HG03135 (cell line): Measurements from ENCODE around the gene RAB3B.

Source experiments
- ATAC-seq: cut with Tn5 transposase; IDR thresholded peaks from one replicate; pipeline ENCODE4 v1.9.1; 2021; ENCODE audit warnings: mild to moderate bottlenecking, moderate library complexity; ENCODE audit not compliant: unreplicated experiment

Gene RAB3B

DNA sequence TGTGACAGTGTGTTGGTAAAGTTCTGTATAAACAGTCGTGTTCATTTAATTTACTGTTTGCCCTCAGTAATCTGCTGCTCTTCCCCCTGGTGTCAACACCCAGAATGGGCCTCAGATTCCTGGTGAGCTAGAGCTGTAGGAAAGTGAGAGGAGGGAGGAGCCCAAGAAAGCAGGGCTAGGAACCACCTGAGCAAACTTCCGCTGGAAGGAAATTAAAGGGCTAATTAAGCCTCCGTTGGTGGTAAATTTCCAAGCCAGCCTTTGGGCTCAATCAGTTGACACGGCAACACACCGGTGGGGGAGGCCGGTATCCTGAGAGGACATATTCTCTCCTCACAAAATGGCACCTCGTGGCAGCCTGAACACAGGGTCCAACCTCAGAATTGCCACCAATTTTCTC, 32.9 kb downstream of the RAB3B start:
- ATAC-seq: no peak

DNA sequence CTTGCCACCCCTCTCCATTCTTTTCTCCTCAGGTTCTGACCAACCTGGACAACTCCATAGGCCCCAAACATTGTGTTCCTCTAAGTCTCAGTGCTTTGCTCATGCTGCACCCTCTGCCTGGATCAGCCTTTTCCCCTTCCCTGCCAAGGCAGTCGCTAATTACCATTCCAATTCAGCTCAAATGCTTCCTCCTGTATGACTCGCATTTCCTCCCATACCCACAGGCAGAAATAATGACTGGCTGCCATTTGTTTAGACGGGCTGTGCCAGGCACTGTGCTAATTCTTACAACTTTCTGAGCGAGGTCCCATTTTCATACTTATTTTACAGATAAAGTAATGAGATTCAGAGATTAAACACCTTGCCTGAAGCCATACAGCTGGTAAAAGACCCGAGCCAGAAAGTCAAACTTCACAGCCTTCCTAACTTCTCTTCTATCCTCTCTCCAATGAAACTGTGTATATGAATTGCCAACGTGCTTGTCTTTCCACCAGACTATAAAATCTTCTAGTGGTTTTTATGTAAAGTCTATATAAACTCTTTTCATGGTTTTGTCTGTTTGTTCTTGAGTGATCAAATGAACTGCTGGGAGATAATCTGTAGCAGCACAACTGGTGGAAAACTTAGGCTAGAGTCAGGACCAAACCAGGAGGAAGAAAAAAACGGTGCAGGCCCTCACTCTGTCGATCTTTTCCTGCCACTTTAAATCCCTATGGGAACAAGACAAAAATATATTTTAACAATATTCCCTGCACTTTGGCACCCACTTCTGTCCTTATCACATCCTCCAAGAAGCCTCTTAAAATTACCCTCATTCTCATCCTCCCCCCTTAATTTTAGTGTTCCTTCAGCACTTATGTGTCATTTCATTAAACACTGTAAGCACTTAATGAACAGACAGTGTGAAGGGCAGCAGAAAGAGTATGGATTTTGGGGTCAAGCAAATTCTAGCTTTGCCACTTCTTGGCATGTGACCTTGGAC, 33.7 kb downstream of the RAB3B start:
- no peak for ATAC-seq

DNA sequence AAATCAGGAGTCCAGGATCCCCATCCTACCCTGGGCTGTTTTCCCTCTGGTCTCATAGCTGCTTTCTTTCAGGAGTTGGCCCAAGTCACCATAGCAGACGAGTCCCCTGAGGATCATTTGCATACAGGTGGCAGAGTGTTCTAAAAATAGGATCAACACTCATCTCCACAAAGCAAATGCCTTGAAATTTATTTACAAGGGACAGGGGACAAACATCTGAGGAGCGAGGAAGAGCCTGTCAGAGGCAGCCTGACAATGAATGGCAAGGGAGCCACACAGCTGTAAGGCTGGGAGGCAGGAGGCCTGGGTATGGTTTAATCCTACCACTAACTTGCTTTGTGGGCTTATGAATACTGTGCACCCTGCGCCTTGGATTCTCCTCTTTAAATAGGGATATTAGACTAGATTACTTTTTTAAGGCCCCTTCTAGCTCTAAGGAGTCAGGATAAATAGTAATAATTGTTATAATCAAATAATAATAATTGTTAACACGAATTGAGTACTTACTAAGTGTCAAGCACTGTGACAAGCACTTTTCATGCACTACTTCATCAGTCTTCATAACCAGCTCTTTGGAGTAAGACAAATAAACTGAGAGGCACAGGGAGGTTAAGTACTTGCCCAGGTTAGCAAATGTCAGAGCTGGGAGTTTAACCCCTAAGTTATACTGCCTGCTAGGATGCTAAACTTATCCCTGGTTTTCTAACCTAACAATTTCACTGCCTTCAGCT, 34.5 kb downstream of the RAB3B start:
- no peak for ATAC-seq

DNA sequence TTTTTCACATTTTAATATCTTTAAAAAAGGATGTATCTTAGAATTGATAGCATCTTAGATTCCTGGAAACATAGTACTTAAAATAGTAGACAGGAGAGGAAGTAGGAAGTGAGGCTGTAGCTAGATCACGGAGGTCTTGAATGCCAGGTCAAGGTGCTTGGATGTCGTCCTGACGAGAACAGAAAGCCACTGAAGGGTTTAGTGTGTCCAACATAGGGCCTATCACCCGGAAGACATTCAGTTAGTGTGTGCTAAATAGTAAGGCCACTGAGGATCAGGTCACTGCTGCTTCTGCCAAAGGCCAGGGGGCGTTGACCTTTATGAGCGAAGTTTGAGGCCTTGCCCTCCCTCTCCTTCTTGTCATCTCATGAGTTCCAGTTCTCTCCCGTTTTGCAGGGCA, 35.7 kb downstream of the RAB3B start:
- no peak for ATAC-seq

DNA sequence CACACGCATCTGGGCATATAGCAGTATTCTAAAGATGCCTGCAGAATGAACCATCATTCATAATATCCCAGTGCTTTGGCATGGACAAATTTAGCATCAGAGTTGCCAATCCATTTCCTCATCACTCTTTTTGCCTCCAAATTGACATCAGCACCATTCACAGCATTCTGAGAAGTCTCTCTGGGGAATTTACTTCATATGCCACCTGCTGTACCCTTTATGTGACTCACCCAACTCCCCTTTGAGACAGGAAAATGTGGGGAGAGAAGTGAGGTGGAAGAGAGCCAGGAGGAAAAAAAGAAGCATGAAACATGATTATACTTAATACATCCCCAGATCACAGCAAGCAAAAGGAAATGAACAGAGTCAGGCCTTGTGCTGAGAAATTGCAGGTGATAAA, 37.4 kb downstream of the RAB3B start:
- ATAC-seq: no peak

DNA sequence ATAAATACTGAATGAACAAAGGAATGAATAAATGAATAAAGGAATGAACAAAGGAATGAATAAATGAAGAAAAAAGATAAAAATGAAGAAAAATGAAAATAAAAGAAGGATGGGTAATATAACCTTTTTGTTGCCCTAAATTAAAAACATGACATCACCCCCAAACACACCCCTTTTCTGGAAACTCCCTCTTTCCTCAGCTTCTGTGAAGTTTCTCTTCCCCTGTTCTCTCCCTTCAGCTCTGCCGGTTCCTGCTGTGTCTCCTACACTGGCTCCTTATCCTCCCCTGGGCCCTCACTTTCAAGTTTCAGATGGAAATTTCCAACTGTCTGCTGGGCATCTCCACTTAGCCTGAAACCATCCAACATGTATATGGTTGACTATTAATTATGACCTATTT, 37.9 kb downstream of the RAB3B start:
- ATAC-seq: no peak

DNA sequence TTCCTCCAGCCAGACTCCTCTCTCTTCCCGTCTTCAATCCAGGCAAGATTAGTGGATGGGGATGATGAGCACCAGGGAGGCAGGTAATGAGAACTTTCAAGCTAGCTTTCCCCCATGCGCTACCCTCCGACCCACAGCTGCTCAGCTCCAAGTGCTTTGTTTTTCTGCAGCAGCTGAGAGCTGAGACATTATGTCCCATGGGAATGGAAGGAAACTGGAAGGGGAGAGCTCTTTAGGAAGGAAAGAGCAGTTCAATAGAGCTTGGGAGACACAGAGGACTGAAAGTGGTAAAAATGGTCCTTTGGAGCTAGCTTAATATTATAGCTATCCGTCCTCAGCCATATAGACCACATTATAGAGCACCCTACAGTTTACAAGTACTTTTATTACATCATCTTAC, 39.8 kb downstream of the RAB3B start:
- no peak for ATAC-seq

DNA sequence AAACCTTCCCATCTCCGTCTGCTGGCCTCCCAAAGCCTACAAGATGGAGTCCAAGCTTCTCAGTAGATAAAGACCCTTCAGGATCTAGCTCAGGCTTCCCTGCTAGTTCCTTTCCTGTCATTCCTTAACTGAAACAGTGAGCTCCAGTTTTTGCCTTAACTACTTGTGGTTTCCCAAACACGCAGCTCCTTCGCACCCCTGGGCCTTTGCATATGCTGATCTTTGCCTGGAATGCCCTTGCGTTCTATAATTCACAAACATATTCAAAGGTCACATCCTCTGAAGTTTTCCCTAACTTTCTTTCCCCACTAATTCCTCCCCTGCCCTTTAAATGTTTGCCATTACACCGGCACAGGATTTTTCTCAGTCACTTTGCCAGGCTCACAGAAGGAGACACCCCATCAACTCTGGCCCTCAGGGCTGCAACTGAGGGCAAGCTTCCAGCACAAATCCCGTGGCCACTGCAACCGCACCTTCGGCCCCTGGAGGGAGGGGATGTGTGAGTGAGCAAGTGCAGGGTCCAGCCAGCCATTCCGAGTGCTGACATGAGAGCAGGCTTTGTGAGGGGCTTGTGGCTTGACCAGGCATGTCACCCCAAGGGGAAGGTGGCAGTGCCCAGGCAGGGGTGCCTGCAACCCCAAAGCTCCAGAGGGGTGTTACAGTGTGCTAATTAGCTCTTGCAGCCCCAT, 41.3 kb downstream of the RAB3B start:
- ATAC-seq: no peak

DNA sequence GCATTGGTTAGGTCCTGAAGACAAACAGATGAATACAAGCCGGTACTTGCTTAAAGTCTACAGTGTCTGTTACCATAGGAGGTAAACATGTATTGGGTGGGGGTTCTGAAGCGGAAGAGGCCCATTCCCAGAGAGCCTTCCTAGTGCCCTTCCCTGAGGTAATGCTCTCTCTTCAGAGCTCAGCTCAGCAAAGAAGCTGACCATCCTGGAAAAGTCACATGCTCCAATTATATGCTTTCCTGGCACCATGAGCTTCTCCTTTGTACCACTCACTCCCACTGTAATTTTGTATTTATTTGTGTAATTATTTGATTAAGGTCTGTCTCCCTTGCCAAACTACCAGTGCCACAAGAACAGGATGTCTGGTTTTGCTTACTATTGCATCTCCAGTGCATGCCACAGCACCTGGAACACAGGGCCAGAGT, 42.0 kb downstream of the RAB3B start:
- no peak for ATAC-seq

DNA sequence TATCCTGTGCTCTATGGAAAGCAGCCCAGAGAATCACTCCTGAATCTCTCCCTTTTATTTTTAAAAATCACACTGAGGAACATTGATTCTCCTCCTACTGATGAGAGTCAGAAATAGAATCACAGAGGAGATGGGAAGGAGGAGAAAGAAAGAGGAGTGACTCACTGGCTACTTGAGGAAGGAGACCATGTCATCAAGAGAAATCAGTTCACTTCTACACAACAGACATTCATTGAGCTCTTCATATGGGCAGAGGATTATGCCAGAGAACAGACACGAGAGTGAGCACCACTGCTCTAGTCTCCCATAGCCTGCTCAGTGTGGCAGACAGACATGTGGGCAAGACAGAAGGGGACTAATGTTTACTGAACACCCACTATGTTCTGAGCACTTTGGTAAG, 44.2 kb downstream of the RAB3B start:
- ATAC-seq: no peak

DNA sequence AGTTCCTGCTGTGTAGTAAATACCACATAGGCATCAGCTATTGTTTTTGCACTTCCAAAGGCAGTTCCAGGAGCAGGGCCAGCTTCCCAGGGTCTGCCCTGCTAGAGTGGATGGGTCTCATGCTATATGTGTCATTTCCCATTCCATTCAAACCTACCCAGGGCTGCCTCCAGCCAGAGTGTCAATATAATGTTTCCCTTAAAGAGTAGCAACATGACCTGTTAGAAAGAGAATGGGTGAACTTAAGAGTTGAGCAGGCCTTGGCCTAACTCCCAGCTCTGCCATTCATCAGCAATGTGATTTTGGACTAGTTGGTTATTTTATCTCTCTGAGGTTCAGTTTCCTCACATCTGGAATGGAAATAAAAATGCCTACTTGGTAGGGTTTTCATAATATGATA, 44.9 kb downstream of the RAB3B start:
- no peak for ATAC-seq

DNA sequence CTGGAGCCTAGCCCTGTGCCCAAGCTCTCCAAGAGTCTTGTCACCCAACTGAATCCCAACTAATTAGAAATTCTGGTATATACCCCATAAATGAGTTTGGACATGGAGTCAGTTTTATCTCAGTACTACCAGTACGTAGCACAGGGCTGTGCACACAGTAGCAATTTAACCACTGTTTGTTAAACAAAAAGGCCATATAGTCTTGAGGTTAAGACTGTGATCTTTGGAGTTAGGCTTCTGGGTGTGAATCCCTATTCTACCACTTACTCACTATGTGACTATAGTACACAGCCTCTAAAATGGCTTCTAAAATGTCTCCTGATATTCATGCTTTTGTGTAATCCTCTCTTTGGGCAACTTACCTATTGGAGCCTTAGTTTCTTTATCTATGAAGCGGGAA, 48.2 kb downstream of the RAB3B start:
- no peak for ATAC-seq

DNA sequence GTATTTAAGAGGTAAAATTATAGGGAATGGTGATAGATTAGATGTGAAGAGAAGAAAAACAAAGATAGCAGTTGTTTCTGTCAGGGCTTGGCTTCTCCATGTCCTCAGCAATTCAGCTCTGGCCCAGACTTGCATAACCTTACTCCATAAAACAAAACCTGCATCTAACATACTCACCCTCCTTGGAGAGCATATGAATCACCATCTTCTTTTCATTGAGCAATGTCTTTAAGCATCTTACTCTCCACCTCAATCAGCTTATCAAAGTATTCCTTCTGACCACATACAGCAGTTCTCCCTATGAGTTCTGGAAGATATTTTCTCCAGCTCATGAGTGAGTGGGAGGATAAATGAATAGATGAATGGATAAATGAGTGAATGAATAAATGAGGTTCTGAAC, 49.0 kb downstream of the RAB3B start:
- ATAC-seq: no peak

DNA sequence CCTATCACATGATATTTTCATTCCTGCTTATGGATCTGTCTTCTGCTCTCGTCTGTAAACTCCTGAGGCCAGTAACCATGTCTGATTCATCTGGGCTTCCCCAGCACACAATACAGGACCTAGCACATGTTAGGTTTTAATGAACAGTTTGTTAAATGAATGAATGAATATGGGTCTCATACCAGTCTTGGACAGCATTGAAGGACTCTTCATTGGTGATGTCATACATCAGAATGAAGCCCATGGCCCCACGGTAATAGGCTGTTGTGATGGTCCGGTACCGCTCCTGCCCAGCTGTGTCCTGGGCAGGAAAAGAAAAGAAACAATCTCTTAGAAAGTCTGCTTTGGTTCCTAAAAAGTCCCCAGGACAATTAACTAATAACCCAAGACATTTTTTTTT, 53.4 kb downstream of the RAB3B start:
- no peak for ATAC-seq

DNA sequence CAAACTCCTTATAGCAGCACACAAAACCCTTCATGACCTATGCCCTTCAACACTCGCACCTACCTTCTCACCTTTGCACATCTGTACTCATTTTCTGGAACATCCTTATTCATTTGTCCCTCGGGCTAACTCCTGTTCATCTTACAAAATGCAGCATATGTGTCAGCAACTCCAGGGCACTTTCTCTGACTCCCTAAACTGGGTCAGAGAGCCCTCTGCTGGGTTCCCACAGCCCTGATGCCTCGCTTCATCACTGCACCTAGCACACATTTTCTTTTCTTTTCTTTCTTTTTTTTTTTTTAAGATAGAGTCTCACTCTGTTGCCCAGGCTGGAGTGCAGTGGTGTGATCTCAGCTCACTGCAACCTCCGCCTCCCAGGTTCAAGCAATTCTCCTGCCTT, 54.0 kb downstream of the RAB3B start:
- ATAC-seq: no peak

DNA sequence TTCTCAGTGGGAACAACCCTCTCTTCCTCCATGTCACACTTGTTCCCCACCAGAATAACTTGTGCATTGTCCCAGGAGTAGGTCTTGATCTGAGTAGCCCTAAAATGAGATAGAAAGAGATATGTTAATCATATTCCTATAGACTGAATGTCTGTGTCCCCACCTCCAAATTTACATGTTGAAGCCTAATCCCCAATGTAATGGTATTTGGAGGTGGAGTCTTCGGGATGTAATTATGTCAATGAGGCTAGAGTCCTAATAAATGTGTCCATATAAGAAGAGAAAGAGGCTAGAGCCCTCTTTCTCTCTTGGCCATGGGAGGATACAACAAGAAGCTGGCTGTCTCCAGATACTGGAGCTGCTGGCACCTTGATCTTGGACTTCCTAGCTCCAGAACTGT, 57.2 kb downstream of the RAB3B start:
- no peak for ATAC-seq

DNA sequence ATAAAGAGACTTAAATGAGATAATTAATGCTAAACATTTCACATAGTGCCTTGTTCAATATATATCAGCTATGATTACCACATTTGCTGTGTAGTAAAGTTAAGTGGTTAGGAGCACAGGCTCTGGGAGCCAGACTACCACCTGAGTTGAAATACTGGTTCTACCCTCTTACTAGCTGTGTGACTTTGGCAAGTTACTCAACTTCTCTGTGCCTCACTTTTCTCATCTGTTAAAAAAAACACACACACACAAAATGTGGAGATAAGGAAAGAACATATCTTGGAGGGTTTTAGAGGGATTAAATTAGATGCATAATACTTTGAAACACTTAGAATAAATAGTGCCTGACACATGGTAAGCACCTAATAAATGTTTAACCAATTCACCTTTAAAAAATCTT, 60.2 kb downstream of the RAB3B start:
- ATAC-seq: no peak

DNA sequence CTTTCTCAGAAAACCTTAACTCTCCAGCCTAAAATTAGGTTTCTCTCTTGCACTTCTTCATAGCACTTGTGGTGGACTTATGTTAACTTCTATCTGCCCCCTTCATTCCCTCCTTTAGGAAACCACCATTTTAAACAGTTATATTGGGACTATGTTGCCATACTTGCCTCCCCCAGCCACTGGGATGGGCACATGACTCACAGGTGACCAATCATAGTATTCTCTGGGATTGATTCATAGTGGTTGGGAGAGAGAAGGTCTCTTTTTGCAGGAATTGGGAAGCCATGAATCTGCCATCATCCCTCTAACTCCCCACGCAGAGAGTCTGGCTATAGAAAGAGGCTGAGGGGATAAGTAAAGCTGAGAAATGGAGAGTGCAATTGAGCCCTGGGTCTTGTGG, 61.6 kb downstream of the RAB3B start:
- ATAC-seq: no peak

DNA sequence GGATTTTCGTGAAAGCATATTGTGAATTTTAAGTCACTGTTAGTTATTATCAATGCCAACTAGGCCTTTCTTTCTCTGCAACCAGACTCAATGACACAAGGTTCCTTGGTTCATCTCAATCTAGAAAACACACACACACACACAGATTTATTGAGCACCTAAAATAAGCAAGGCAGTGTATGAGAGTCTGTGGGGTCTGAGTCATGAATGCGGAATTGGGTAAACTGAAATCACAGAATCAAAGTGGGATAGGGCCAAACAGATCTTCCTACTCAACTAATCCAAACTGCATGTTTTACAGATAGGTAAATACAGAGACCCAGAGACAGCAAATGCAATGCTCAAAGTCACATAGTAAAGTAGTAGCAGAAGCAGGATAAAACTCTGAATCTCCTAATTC, 63.5 kb downstream of the RAB3B start:
- no peak for ATAC-seq

DNA sequence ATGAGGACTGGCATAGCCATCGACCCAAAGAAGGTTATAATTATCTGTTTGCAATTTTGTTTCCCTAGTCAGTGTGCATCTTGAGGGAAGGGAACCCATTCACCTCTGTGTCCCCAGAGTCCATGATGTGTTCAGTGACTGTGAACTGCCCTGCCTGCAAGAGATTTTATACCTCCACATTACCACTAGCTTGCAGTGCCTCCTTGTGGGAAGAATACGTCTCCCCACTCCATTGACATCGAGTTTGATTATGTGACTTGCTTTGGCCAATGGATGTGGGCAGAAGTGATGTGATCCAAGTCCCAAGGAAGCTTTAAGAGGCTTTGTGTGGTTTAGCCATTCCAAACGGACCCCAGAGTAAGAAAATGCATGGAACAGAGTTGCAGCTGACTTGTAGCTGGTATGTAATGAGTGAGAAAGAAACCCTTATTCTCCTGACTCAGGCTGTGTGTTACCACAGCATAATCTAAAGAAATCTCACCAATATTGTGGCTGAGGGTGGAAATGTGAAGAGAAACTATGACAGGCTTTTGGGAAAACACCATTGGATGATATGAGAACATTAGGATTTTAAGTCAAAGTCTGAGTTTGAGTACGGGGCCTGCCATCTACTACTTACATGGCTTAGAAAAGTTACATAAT, 64.2 kb downstream of the RAB3B start:
- ATAC-seq: no peak

DNA sequence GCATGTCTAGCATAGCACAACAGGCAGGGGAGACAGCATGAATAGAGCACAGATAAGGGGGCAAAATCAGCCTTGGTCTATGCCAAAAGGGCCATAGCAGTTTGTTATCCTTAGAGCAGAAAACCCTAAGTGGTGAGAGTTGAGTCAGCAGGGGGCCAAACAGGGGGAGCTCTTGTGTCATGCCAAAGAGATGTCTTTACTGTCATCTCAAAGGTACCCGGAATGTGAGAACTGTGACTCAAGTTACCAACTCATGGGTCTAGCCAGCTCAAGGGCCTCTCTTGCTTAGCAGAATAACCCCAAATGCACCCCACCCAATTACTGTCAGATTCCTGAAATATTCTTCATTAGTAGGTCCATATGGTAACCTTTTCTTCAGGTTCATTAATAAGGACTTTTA, 66.0 kb downstream of the RAB3B start:
- no peak for ATAC-seq
